Muscle of arm (tissue), 12 donors: ENCODE results near the gene CENPB. TPM values are rescaled to one million over a fixed set of nuclear protein-coding genes. Genes with fewer than 3 reads are reported as not detected.

Source experiments
- DNase-seq: peaks from one replicate; pipeline ENCODE4 v3.0.0-alpha.2; 2013
- polyA plus RNA-seq, 12 donors: library from polyadenylated mRNA; unstranded; fragments of 120-200 nt; gene quantifications; one replicate each; pipeline ENCODE4 v1.2.1, GENCODE V29; 2013; ENCODE audit not compliant: insufficient read length in 12 of 12

CENPB gene
- polyA plus RNA-seq, 12 donors, result 29.6 to 59.9 (median 39.1) TPM; not detected in 1

DNA sequence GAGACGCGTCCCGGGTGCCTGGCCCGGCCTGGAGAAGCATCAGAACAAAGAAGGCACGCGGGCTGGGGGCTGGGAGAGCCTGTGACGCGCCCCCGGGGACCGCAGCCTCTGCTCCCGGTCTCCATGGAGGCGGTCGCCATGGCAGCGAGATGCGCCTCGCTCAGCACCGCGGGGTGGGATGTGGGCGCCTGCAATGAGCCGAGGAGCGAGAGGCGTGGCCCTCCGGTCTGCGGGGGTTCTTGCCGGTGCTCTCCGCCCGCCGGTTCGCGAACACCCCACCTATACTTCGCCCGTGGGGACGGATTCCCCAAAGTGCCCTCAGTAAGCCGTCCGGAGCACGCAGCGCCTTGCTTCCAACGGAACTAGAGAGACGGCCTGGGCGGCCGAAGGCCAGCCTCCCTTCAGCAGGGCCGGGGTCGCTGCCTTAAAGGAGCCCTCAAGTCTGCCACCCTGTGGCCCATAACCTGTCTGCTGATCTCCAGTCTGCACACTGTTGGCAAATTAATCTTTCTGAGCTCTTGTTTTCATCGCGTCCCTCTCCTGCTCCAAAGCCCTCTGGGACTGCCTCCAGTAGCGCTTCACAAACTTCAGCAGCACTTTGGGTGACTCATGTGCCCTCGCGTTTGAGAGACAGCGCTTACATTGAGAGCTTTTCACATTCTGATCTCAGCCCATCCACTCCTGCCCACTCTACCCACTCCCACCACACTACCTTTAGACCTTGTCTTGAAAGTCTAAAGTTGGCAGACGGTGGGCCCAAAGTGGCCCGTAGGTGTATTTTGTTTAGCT lies 18.0 kb downstream of the CENPB start:
- peak; percentile 67 for DNase-seq

GRCh38 chr20:3767427-3768341 lies 18.9 kb downstream of the CENPB start, which contains the start of gene ADISSP:
ADISSP (minus strand) TSS chr20:3767753; CDS start chr20:3760100, 7,653 bp downstream.
- DNase-seq, result peak; percentile 99

DNA sequence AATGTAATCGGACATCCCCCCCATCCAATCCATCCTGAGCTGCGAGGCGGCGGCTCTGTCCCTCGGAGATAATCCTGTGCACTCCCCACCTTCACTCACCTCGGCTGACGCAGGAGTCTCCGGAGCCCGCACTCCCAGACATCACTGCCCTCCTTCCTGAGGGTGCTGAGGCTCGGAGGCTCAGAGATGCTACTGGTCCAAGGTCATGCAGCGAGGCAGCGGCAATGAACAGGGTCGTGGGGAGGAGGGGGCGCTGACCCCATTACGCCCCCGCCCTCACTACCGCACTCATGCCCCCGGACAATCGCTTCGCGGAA lies 19.5 kb downstream of the CENPB start:
- no peak for DNase-seq

- DNase-seq, result no peak
Measured at GRCh38 chr20:3766422-3767109, 20.0 kb downstream of the CENPB start.

GRCh38 chr20:3765171-3765882 lies 21.2 kb downstream of the CENPB start:
- DNase-seq, result no peak

DNA sequence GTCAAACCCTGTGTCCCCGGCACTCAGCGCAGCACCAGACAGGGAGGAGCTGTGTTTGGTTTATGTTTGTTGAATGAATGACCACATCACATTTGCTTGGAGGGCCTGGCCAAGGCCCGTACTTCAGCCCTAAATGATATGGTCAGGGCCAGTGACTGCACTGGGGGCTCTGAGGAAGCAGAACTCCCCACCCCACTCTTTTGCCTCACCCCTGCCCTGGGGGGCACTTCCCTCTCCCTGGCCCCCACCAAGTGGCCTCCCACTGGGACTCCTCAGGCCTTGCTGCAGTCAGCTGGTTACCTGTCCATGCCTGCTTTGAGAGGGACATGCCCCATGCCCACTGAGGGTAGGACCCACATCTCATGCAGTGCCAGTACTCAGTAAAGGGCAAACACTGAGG lies 21.9 kb downstream of the CENPB start:
- no peak for DNase-seq

- no peak for DNase-seq
Measured at GRCh38 chr20:3763671-3764601, 22.6 kb downstream of the CENPB start.

- no peak for DNase-seq
Measured at GRCh38 chr20:3760655-3761348, 25.7 kb downstream of the CENPB start.

- DNase-seq, result no peak
Measured at GRCh38 chr20:3759884-3760283, 26.7 kb downstream of the CENPB start.

DNA sequence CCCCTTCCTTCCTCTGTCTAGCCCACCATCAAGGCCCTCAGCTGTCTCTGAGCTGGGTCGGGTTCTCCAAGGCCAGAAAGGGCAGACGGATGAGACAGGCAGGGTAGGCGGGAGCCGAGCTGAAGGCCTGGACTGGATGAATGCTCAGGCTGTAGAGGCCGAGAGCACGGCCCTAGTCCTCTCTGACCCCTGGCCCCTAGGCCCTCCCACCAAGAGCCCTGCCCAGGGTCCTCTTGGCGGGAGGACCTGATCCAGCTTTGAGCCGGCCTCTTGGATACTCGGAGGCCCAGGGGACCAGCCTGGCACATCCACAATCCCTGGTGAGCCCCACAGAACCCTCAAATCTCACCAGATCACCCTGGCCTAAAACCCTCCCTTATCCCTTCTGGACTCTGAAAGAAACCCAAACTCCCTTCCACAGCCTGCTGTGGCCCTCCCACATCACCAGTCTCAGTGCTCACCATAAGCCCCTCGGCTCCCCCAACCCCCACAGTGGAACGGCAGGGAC lies 27.2 kb downstream of the CENPB start:
- no peak for DNase-seq

DNA sequence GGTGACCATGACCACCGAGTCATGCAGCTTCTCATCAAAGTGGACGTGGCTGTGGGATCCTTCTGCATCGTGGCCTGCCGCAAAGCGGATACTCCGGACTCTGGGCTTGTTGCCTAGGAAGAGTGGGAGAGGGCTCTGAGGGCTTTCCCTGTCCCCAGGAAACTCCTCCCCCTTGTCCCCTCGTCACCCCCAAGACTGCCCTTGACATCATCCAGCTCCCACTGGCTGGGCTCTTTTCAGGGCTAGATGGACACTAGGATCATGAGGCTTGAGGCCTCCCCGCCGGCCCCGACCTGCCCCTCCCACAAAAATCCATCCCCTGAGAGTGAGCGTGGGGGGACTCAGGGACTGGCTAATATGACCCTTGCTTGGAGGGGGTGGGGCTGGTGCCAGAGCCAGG lies 28.0 kb downstream of the CENPB start:
- DNase-seq, result no peak

DNA sequence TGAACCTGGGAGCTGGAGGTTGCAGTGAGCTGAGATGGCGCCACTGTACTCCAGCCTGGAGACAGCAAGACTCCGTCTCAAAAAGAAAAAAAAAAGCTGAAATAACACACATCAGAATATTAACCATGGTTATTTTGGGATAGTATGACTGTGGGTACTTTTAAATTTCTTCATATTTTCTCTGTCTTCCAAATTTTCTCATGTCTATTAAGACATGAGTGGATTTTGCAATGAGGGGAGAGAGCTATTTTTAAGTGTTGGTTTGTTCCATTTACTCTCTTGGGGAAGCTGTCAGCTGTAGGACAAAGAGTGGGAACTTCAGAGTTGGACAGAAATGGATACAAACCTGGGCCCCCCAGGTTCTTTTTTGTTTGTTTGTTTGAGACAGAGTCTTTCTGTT lies 29.3 kb downstream of the CENPB start:
- DNase-seq, result no peak

GRCh38 chr20:3755814-3756480 lies 30.6 kb downstream of the CENPB start:
- DNase-seq, result no peak

DNA sequence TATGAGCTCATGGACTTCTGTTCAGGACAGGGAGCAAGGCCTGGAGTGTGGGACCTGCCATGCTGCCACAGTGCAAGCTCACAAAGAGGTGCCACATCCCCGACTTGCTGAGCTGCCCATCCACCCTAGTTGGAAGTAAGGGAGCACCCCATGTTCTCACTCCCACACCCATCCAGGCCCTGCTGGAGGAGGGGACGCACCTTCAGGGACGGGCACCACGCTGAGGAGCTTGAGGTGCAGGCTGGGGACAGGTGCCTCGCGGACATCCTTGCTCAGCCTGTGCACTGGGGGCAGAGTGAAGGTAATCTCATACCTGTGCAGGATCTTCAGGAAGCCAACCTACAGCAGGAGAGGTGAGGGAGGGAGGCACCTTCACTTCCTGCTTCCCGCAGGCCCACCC lies 31.3 kb downstream of the CENPB start:
- DNase-seq, result no peak

GRCh38 chr20:3754276-3754630 lies 32.3 kb downstream of the CENPB start:
- DNase-seq, result no peak

GRCh38 chr20:3753501-3754275 lies 32.9 kb downstream of the CENPB start:
- no peak for DNase-seq

DNA sequence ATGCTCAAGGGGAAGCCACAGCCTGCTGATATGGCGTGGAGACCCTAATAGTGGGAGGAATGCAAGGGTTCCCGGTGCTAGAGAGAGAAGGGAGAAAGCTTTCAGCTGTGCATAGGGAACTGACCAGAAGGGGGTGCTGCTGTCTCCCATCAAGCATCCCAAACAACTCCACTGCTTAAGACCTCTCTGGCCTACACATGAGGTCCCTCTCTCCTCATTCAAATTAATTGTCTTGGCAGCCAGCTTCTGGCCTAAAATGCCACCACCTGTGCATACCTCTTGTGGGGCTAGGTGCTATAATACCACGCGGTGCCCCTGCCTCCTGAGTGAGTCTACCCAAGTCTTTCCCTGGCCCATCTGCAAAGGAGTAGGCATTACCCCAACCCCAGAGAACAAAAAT lies 33.4 kb downstream of the CENPB start:
- DNase-seq, result peak; percentile 78

DNA sequence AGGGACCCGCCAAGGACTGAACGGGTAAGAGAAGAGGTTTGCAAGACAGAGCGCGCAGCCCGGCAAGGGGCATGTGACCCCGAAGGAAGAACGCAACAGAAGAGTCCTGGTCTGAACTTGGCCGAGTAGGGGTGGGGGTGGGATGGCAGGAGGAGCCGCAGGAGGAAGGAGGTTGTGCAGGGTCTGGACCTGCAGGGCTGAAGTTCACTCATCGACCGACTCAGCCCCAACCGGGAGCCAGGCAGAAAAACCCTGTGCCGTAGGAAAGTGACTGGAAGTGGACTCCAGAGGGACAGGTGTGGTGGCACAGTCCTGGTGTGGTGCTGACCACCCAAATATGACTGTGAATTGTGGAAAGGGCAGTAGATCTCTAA lies 34.2 kb downstream of the CENPB start:
- no peak for DNase-seq
